Uterus (tissue), 4 donors: ENCODE data around the gene LCNL1. TPM values are rescaled to one million over a fixed set of nuclear protein-coding genes. Genes with fewer than 3 reads are reported as not detected.

Source experiments
- DNase-seq, 2 donors: peaks; one replicate each; pipeline ENCODE4 v3.0.0-alpha.2; 2019 to 2020
- H3K27ac ChIP-seq, 2 donors: fragments of 200-600 bp; sonication (generic); 1 replicate in 1 of 2; 2 replicates in 1 of 2; pipeline ENCODE4 v1.5.1; 2016 to 2018
- H3K27me3 ChIP-seq, 2 donors: fragments of 200-600 bp; sonication (generic); one replicate each; pipeline ENCODE4 v1.5.1; 2018 to 2019; ENCODE audit warnings: control low read depth in 1 of 2
- H3K36me3 ChIP-seq, 2 donors: fragments of 200-600 bp; sonication (generic); one replicate each; pipeline ENCODE4 v1.5.1; 2019; ENCODE audit warnings: control low read depth in 1 of 2
- H3K4me1 ChIP-seq, 2 donors: fragments of 200-600 bp; sonication (generic); one replicate each; pipeline ENCODE4 v1.5.1; 2018 to 2019; ENCODE audit warnings: control low read depth in 1 of 2
- H3K4me3 ChIP-seq, 2 donors: fragments of 200-600 bp; sonication (generic); 1 replicate in 1 of 2; 2 replicates in 1 of 2; pipeline ENCODE4 v1.5.1; 2018 to 2019; ENCODE audit warnings: mild to moderate bottlenecking in 1 of 2
- H3K9me3 ChIP-seq, 2 donors: fragments of 200-600 bp; sonication (generic); one replicate each; pipeline ENCODE4 v1.5.1; 2019; ENCODE audit warnings: control low read depth in 1 of 2
- CTCF ChIP-seq, 4 experiments: fragments of 200-600 bp in 2 of 4; fragments of 450-650 bp in 2 of 4; sonication (generic) in 2 of 4; IDR thresholded peaks; one replicate each; pipeline ENCODE4 v1.5.1; 2016 to 2019; ENCODE audit warnings: antibody characterized with exemption in 4 of 4, mild to moderate bottlenecking in 2 of 4, moderate library complexity in 1 of 4
- POLR2A ChIP-seq, 2 donors: fragments of 450-650 bp; IDR thresholded peaks; one replicate each; pipeline ENCODE4 v1.6.1; 2016; ENCODE audit warnings: antibody characterized with exemption in 2 of 2, mild to moderate bottlenecking in 1 of 2, moderate library complexity in 1 of 2
- intact Hi-C: fragments of 100-400 bp; cut with DNase I; formaldehyde crosslinking; loops from one replicate; pipeline ENCODE4 v1.15.1; 2023; ENCODE audit warnings: low total_unique reads
- total RNA-seq, 4 donors: library from RNA; depleted of rRNA in 3 of 4; stranded (reverse); fragments of >200 nt in 3 of 4; gene quantifications; one replicate each; pipeline versions ENCODE4 v1.1.0 to v1.2.4, GENCODE V29; 2014 to 2023
- donor health status: DM: yes; HTN: yes; CAD: no.

LCNL1 gene
- total RNA-seq, 4 donors from 2014 or later = under 0.01 to 6.9 (median 0.54) TPM

GRCh38 chr9:136984464-136985026 lies 1.8 kb downstream of the LCNL1 start:
- no peak for DNase-seq
- TF ChIP-seq CTCF (IDR thresholded peaks at IDR 0.05) (no peak), POLR2A (IDR thresholded peaks at IDR 0.05) (no peak)
- H3K27me3 ChIP-seq = peaks cover 8 to 16% of the 10 kb centered on the region in 2 donors
- H3K9me3 ChIP-seq = no peaks in the 10 kb centered on the region
- no peak overlapping the region for H3K27ac ChIP-seq
- no peak overlapping the region for H3K4me3 ChIP-seq
- no peaks in the 10 kb centered on the region for H3K36me3 ChIP-seq
- intact Hi-C loops = no loop called here
- H3K4me1 ChIP-seq = no peaks in the 10 kb centered on the region

GRCh38 chr9:136985027-136985602 lies 2.3 kb downstream of the LCNL1 start:
- no peak overlapping the region for H3K4me3 ChIP-seq
- H3K27me3 ChIP-seq = peaks cover 8 to 16% of the 10 kb centered on the region in 2 donors
- TF ChIP-seq CTCF (IDR thresholded peaks at IDR 0.05) = no peak
- no peak for TF ChIP-seq POLR2A (IDR thresholded peaks at IDR 0.05)
- no peak overlapping the region for H3K27ac ChIP-seq
- intact Hi-C loops = no loop called here
- no peaks in the 10 kb centered on the region for H3K4me1 ChIP-seq
- DNase-seq = no peak
- H3K9me3 ChIP-seq = no peaks in the 10 kb centered on the region
- H3K36me3 ChIP-seq = no peaks in the 10 kb centered on the region

DNA sequence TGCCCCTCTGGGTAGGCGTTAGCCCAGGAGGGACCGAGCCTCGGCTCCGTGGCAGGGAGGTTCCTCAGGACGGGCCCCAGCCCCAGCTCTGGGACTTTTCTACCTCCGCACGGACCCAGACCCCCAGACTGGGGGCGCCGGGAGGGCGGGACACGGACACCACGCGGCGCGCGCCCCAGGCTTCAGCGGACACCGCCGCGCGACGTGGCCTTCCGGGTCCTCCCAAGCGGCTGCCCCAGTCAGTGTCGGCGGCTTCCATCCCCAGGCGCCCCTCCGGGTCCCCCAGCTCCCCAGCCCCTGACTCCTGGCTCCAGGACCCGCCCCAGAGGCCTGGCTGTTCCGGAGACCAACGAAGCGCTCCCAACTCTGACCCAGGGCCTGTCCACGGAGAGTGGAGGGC lies 3.1 kb downstream of the LCNL1 start:
- intact Hi-C loops = no loop called here
- no peak overlapping the region for H3K4me3 ChIP-seq
- H3K36me3 ChIP-seq = no peaks in the 10 kb centered on the region
- H3K27ac ChIP-seq = no peak overlapping the region
- H3K4me1 ChIP-seq = no peaks in the 10 kb centered on the region
- H3K9me3 ChIP-seq = no peaks in the 10 kb centered on the region
- no peak for DNase-seq
- H3K27me3 ChIP-seq = peaks cover 8 to 16% of the 10 kb centered on the region in 2 donors
- no peak for TF ChIP-seq POLR2A (IDR thresholded peaks at IDR 0.05)
- no peak for TF ChIP-seq CTCF (IDR thresholded peaks at IDR 0.05)

GRCh38 chr9:136988872-136989271 lies 6.1 kb downstream of the LCNL1 start:
- H3K27me3 ChIP-seq = peaks cover 8 to 16% of the 10 kb centered on the region in 2 donors
- peaks cover 0 to 6% of the 10 kb centered on the region in 2 donors for H3K4me1 ChIP-seq
- intact Hi-C loops = no loop called here
- no peak for DNase-seq
- H3K36me3 ChIP-seq = no peaks in the 10 kb centered on the region
- no peaks in the 10 kb centered on the region for H3K9me3 ChIP-seq
- no peak overlapping the region for H3K4me3 ChIP-seq
- no peak overlapping the region for H3K27ac ChIP-seq
- TF ChIP-seq CTCF (IDR thresholded peaks at IDR 0.05) (no peak), POLR2A (IDR thresholded peaks at IDR 0.05) (no peak)

DNA sequence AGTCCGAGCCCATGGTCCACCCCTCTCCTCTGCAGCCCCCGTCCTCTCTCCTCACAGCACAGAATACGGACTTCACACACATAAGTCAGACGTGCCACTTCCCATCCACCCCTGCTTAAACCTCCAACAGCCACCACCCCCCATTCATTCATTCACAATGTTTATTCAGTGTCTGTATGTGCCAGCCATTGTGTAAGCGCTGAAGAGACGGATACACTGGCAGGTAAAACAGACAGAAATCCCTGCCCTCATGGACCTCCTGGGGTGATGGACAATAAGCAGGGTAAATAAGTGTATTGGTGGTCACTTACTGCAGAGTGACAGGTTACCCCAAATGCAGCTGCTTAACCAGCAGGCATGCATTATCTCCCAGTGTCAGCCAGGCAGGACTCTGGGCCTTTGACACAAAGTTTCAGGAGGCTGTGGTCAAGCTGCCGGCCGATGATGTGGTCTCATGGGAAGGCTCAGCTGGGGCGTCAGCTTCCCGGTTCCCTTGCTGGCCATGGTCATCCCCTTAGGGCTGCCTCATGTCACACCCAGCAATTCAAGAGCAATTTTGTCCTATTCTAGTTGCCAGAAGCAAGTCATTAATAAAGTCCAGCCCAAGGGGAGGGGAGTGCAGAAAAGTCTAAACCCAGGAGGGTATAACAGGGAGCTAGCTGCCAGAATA lies 7.6 kb downstream of the LCNL1 start:
- TF ChIP-seq POLR2A (IDR thresholded peaks at IDR 0.05) (no peak), CTCF (IDR thresholded peaks at IDR 0.05) (no peak)
- H3K27me3 ChIP-seq = peaks cover 0 to 12% of the 10 kb centered on the region in 2 donors
- H3K9me3 ChIP-seq = no peaks in the 10 kb centered on the region
- H3K4me3 ChIP-seq = no peak overlapping the region
- H3K27ac ChIP-seq = no peak overlapping the region
- H3K36me3 ChIP-seq = no peaks in the 10 kb centered on the region
- H3K4me1 ChIP-seq = peaks cover 0 to 6% of the 10 kb centered on the region in 2 donors
- DNase-seq = no peak
- intact Hi-C loops = no loop called here
